Endothelial cell of umbilical vein (primary cell): ENCODE data around the gene RBMS1.

Experiments used
- GATA2 ChIP-seq: IDR thresholded peaks from 2 replicates; pipeline ENCODE4 v1.7.0; 2011; ENCODE audit warnings: low read depth, mild to moderate bottlenecking, moderate library complexity, mixed read lengths, low read length; ENCODE audit not compliant: insufficient read length, insufficient read depth
- POLR2AphosphoS5 ChIP-seq: IDR thresholded peaks from 2 replicates; pipeline ENCODE4 v1.6.1; 2012; ENCODE audit warnings: low read depth, mild to moderate bottlenecking, control low read depth, low read length, moderate library complexity; ENCODE audit not compliant: insufficient read depth

GRCh38 chr2:160428405-160428763 lies 65.2 kb downstream of the RBMS1 start:
- TF ChIP-seq POLR2AphosphoS5 (no peak), GATA2 (no peak)
